Posterior cingulate gyrus (tissue), 11 donors: Measurements from ENCODE around the gene KCNN2.

Experiments used
- DNase-seq, 10 donors: peaks; one replicate each; pipeline versions ENCODE4 v3.0.0 to v3.0.0-alpha.2; 2020 to 2021; ENCODE audit warnings: mixed read lengths in 3 of 10
- intact Hi-C: fragments of 100-400 bp; cut with DNase I; formaldehyde crosslinking; loops from one replicate; pipeline ENCODE4 v1.15.1; 2023

The KCNN2 gene

GRCh38 chr5:114473541-114473940 lies 111.7 kb downstream of the KCNN2 start:
- DNase-seq = no peak
- intact Hi-C loops = no loop called here

DNA sequence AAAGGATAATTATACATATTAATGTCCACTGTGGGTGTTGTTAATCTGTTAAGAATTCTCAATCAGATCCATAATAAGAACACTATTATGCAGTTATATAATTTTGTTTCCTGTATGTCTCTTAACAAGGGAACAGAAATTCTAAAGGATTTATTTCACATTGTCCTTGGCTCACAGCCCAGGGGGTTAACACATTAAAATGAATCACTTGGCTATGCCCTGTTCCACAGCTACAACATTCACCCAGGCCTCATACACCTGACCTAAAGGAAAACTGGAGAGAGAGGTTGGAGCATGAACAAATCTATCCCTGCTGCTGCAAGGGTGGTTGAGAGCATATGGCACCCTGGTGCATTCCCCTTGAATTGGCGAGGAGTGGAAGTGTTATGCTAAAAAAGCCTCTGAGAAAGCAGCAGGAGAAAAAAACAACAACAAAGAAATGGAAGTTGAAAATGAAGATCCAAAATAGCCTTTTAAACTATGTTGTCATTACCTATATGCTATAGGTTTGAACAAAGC lies 116.0 kb downstream of the KCNN2 start:
- intact Hi-C loops = no loop called here
- no peak for DNase-seq

- intact Hi-C loops = no loop called here
- no peak for DNase-seq
Observed at GRCh38 chr5:114500756-114501155, 138.9 kb downstream of the KCNN2 start.

GRCh38 chr5:114504560-114504959 lies 142.7 kb downstream of the KCNN2 start:
- intact Hi-C loops = no loop called here
- DNase-seq = no peak

DNA sequence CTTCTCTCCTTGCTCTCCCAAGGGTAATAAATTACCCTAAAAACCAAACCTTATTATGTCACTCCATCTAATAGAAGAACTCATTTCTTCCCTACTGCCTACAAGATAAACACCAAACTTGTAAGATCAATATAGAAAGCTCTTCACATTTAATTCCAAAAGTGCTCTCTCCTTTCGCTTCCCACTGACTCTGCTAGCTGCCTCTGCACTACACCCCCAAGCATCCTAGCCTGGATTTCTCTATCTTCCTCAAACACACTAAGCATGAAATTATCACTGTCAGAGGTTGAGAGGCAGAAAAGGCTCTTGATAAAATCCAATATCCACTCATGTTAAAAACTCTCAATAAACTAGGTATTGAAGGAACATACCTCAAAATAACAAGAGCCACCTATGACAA lies 162.4 kb downstream of the KCNN2 start:
- intact Hi-C loops = no loop called here
- DNase-seq = no peak

GRCh38 chr5:114544561-114544960 lies 182.7 kb downstream of the KCNN2 start:
- no peak for DNase-seq
- intact Hi-C loops = no loop called here
